K562 (cell line): ENCODE measurements around the gene NMNAT2. TPM values are rescaled to one million over a fixed set of nuclear protein-coding genes. Genes with fewer than 3 reads are reported as not detected.

ENCODE experiments used
- ATAC-seq: fragments of 200-7000 bp; cut with Tn5 transposase; 3 replicates; pipeline ENCODE4 v1.9.1; 2020; ENCODE audit warnings: moderate library complexity
- BruUV-seq: library from RNA; stranded (reverse); fragments of 400-500 nt; replicated peaks from 2 replicates; lab custom pipeline; 2021; lab: Mats Ljungman, UMichigan
- CTCF ChIA-PET: fragments of 300-600 bp; formaldehyde crosslinking; extraction: SDS; loops from one replicate; lab custom pipeline; 2021; ENCODE audit warnings: low intra/inter-chr PET ratio; lab: Yijun Ruan, JAX
- POLR2A ChIA-PET: fragments of 300-600, 350-650 bp; sonication (Branson Sonifier 250); formaldehyde crosslinking; extraction: SDS; loops from one replicate; lab custom pipeline; 2021; ENCODE audit warnings: antibody characterized with exemption, inconsistent platforms; lab: Yijun Ruan, JAX
- DNase-seq, 4 experiments: peaks; one replicate each; pipeline versions ENCODE4 v3.0.0 to v3.0.0-alpha.2; 2011 to 2018; ENCODE audit warnings: low spot score in 3 of 4, mixed read lengths in 3 of 4; ENCODE audit errors: extremely low read depth in 1 of 4
- FAIRE-seq: peaks from 2 replicates; lab custom pipeline; 2011; peaks lifted over from hg19 to GRCh38; lab: Jason Lieb, UNC
- H2AFZ ChIP-seq: 2 replicates; pipeline ENCODE4 v1.6.0; 2011; ENCODE audit warnings: low read depth, low read length, control low read depth, inconsistent platforms
- H3K27ac ChIP-seq: fragments of 200-600 bp; 3 replicates; pipeline ENCODE4 v1.8.0; 2011; ENCODE audit warnings: low read depth, mild to moderate bottlenecking, control low read depth, inconsistent platforms, low read length, moderate library complexity, mixed read lengths; ENCODE audit errors: extremely low read depth
- H3K27me3 ChIP-seq, 2 experiments: fragments of 300-600 bp in 1 of 2; 2 replicates in 1 of 2; 3 replicates in 1 of 2; pipeline versions ENCODE4 v1.6.0 to v1.8.0; 2011; ENCODE audit warnings: inconsistent platforms in 2 of 2, low read length in 2 of 2, mild to moderate bottlenecking in 1 of 2, mixed read lengths in 1 of 2, moderate library complexity in 1 of 2; ENCODE audit not compliant: control insufficient read depth in 2 of 2, insufficient read depth in 2 of 2
- H3K36me3 ChIP-seq: fragments of 300-600 bp; 3 replicates; pipeline ENCODE4 v1.8.0; 2011; ENCODE audit warnings: mild to moderate bottlenecking, low read length, inconsistent platforms; ENCODE audit not compliant: control insufficient read depth, insufficient read depth
- H3K4me1 ChIP-seq, 2 experiments: fragments of 200-600 bp in 1 of 2; replicated peaks in 1 of 2; 2 replicates in 1 of 2; 3 replicates in 1 of 2; pipeline versions ENCODE4 v1.5.1 to v1.8.0; 2011; ENCODE audit warnings: inconsistent platforms in 2 of 2, low read length in 2 of 2, mild to moderate bottlenecking in 1 of 2, mixed read lengths in 1 of 2, moderate library complexity in 1 of 2; ENCODE audit not compliant: control insufficient read depth in 2 of 2, insufficient read depth in 2 of 2
- H3K4me2 ChIP-seq: 2 replicates; pipeline ENCODE4 v1.6.1; 2011; ENCODE audit warnings: low read length, control low read depth, inconsistent platforms, mixed read lengths; ENCODE audit not compliant: insufficient read depth
- H3K4me3 ChIP-seq: fragments of 200-600 bp; sonication (generic), shearing (Covaris generic); 2 replicates; pipeline ENCODE4 v1.5.1; 2016; ENCODE audit warnings: control low read depth, inconsistent platforms
- H3K79me2 ChIP-seq: fragments of 200-600 bp; 3 replicates; pipeline ENCODE4 v1.8.0; 2011; ENCODE audit warnings: low read length, inconsistent platforms; ENCODE audit not compliant: control insufficient read depth, insufficient read depth
- H3K9ac ChIP-seq, 2 experiments: 2 replicates each; pipeline versions ENCODE4 v1.6.0 to v1.6.1; 2011; ENCODE audit warnings: low read depth in 2 of 2, low read length in 2 of 2, control low read depth in 1 of 2, inconsistent platforms in 1 of 2, mild to moderate bottlenecking in 1 of 2, mixed read lengths in 1 of 2; ENCODE audit not compliant: insufficient read depth in 1 of 2
- H3K9me1 ChIP-seq: one replicate; pipeline ENCODE4 v1.6.0; 2011; ENCODE audit warnings: inconsistent platforms, mild to moderate bottlenecking, low read length, moderate library complexity; ENCODE audit not compliant: control insufficient read depth, insufficient read depth
- H3K9me3 ChIP-seq: replicated peaks from 2 replicates; pipeline ENCODE4 v1.5.1; 2011; ENCODE audit warnings: low read depth, low read length, inconsistent platforms; ENCODE audit not compliant: control insufficient read depth, insufficient read depth
- H4K20me1 ChIP-seq: replicated peaks from 2 replicates; pipeline ENCODE4 v1.6.1; 2011; ENCODE audit warnings: low read length, inconsistent platforms, mixed read lengths; ENCODE audit not compliant: control insufficient read depth, insufficient read depth
- ADNP ChIP-seq: fragments of 200-800 bp; sonication (Bioruptor generic); IDR thresholded peaks from 2 replicates; pipeline ENCODE4 v1.6.1; 2016; ENCODE audit warnings: missing genetic modification characterization, missing compliant biosample characterization
- BMI1 ChIP-seq: fragments of 150-350 bp; IDR thresholded peaks from 2 replicates; pipeline ENCODE4 v1.6.1; 2014; ENCODE audit warnings: low read length
- DACH1 ChIP-seq: fragments of 450-650 bp; IDR thresholded peaks from 2 replicates; pipeline ENCODE4 v1.6.1; 2018; ENCODE audit not compliant: partially characterized antibody
- DPF2 ChIP-seq: fragments of 450-650 bp; IDR thresholded peaks from 2 replicates; pipeline ENCODE4 v1.6.1; 2016
- ETS2 ChIP-seq: IDR thresholded peaks from 2 replicates; pipeline ENCODE4 v1.6.1; 2016; ENCODE audit warnings: borderline replicate concordance, missing genetic modification characterization, mild to moderate bottlenecking, moderate library complexity, missing compliant biosample characterization; ENCODE audit not compliant: poor library complexity, severe bottlenecking
- FOXJ3 ChIP-seq: sonication (generic); formaldehyde crosslinking; IDR thresholded peaks from 2 replicates; pipeline ENCODE4 v1.4.0; 2020; ENCODE audit warnings: mild to moderate bottlenecking, missing genetic modification reagents
- HNRNPL ChIP-seq: fragments of 200-400 bp; formaldehyde crosslinking; IDR thresholded peaks from 2 replicates; pipeline ENCODE4 v1.6.1; 2017; ENCODE audit warnings: low read depth, mild to moderate bottlenecking, low read length
- MXI1 ChIP-seq: IDR thresholded peaks from 2 replicates; pipeline ENCODE4 v1.6.1; 2011; ENCODE audit warnings: low read depth, mild to moderate bottlenecking, improper control_type of control experiment, low read length
- RBM22 ChIP-seq: fragments of 200-400 bp; formaldehyde crosslinking; IDR thresholded peaks from 2 replicates; pipeline ENCODE4 v1.6.1; 2018; ENCODE audit warnings: low read length, low read depth; ENCODE audit not compliant: poor library complexity, severe bottlenecking
- SIX5 ChIP-seq, 2 experiments: IDR thresholded peaks; 2 replicates each; pipeline ENCODE4 v1.6.1; 2011; ENCODE audit warnings: low read length in 2 of 2, borderline replicate concordance in 1 of 2, low read depth in 1 of 2, mild to moderate bottlenecking in 1 of 2, moderate library complexity in 1 of 2; ENCODE audit not compliant: insufficient read depth in 1 of 2
- ZBTB40 ChIP-seq, 2 experiments: fragments of 450-650 bp in 1 of 2; sonication (generic) in 1 of 2; formaldehyde crosslinking in 1 of 2; IDR thresholded peaks; 2 replicates each; pipeline versions ENCODE4 v1.7.1 to v1.9.0; 2016 to 2022; ENCODE audit warnings: inconsistent platforms in 1 of 2, mild to moderate bottlenecking in 1 of 2, missing genetic modification reagents in 1 of 2
- ZNF583 ChIP-seq: fragments of 250-450 bp; sonication (Bioruptor Pico); IDR thresholded peaks from 2 replicates; pipeline ENCODE4 v1.4.0; 2020
- WGBS: fragments of 100-300 bp; shearing (Covaris generic); methylation state at CpG from one replicate; pipeline ENCODE4 v1.1.6; 2016; ENCODE audit warnings: low coverage, mixed read lengths; ENCODE audit not compliant: insufficient coverage; ENCODE audit errors: missing lambda C conversion rate; 5-methylcytosine and 5-hydroxymethylcytosine counted together
- in situ Hi-C: fragments of 300-500 bp; cut with MboI; formaldehyde crosslinking; loops from 4 replicates; pipeline ENCODE4 v1.15.0; 2018; ENCODE audit warnings: inconsistent platforms, mixed read lengths
- intact Hi-C: fragments of 100-400 bp; cut with micrococcal nuclease; formaldehyde crosslinking; loops from 2 replicates; pipeline ENCODE4 v1.14.2; 2022
- polyA plus RNA-seq, 8 experiments: library from polyadenylated mRNA; depleted of rRNA in 4 of 8; stranded (reverse) in 5 of 8; unstranded in 3 of 8; fragments of >200 nt; fragmentation: Nextera tagmentation in 2 of 8; fragmentation: Illumina TruSeq in 1 of 8; extraction: Ambion mirVana in 2 of 8; extraction: Trizol in 1 of 8; gene quantifications; 2 replicates each; pipeline versions ENCODE4 v1.2.1 to v1.2.3, GENCODE V29; 2011 to 2014; ENCODE audit warnings: inconsistent platforms in 1 of 8, missing spikeins in 1 of 8
- total RNA-seq, 7 experiments: library from RNA; depleted of rRNA in 6 of 7; stranded (reverse); fragments of >200 nt in 6 of 7; fragmentation: Illumina TruSeq in 2 of 7; extraction: Trizol in 2 of 7; gene quantifications; 2 replicates each; pipeline versions ENCODE4 v1.2.1 to v1.2.3, GENCODE V29; 2011 to 2021; ENCODE audit warnings: low replicate concordance in 1 of 7
- TF ChIP-seq, protein P1 (sequence below): sonication (generic); formaldehyde crosslinking; IDR thresholded peaks from 2 replicates; pipeline ENCODE4 v1.9.0; 2022; ENCODE audit warnings: mild to moderate bottlenecking, missing genetic modification reagents

The NMNAT2 gene
- total and polyA plus RNA-seq, 9 of the 15 experiments (the other 6 are each of a cell fraction or from before 2014, with no cell fraction given), result not detected

DNA sequence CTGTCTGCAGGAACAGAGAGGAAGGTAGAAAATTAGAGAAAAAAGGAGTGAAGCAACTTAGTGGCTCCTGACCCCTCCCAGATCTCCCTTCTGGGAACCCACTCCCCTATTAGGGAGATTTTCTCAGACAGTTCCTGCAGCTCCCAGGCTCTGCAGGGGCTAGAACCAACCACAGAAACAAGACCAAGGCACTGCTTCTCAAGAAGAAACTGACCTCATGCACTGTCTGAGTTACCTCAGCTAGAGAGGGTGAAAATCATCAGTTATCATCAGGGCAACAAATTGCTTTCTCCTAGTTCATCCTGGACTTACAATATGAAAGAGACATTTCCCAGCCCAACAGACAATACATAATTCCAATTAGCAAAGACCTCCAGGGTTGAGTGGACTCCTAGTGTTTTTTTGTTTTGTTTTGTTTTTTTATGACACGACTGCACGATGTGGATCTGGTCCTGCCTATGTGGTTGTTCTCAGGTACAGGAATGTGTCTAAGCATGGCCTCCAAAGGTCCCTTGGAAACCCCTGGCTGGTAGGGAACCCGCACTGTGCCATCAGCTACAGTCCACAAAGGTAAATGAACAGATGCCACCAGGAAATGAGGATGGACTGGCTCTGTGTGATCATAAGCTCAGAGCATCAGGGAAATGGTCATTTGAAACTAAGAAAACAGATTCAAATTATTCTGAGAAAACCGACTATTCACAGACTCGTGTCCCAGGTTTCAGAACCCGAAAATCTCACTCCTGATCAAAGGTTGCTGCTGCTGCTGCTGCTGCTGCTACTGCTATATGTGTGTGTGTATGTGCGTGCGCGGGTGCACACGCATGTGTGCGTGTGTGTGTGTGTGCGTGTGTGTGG, 166.8 kb downstream of the NMNAT2 start:
- ChIA-PET CTCF (no interaction called here), POLR2A (interaction anchor here (0.6 kb wide), 1 partner anchor 14 kb away, joined by 3 read pairs; no protein-coding TSS in a partner anchor)
- in situ Hi-C loops (no loop called here), intact Hi-C loops (no loop called here)
- Histone ChIP-seq H3K9ac (no peak overlapping the region), H2AFZ (no peak overlapping the region), H3K4me1 (no peaks in the 10 kb centered on the region), H3K27ac (no peak overlapping the region), H3K4me3 (no peak overlapping the region), H3K9me1 (no peaks in the 10 kb centered on the region), H3K9me3 (no peaks in the 10 kb centered on the region), H3K4me2 (no peak overlapping the region), H3K79me2 (no peaks in the 10 kb centered on the region), H3K36me3 (no peaks in the 10 kb centered on the region), H3K27me3 (peaks cover 0 to 11% of the 10 kb centered on the region in 2 experiments; a peak in 2 of 5 replicates), H4K20me1 (no peaks in the 10 kb centered on the region)
- BruUV-seq, result no TSS peak
- DNase-seq (no peak), ATAC-seq (no peak), FAIRE-seq (no peak)
- 0% methylated on average over 12 of the region's 12 CpGs for WGBS
- TF ChIP-seq DPF2 (no peak), FOXJ3 (CRISPR knock-in tag) (no peak), BMI1 (no peak), DACH1 (no peak), ZBTB40 (IDR thresholded peaks at IDR 0.05) (no peak), ZBTB40 (CRISPR knock-in tag; IDR thresholded peaks at IDR 0.05) (no peak), MXI1 (no peak), RBM22 (no peak), HNRNPL (no peak), ZNF583 (CRISPR knock-in tag) (no peak), ADNP (tag) (no peak), ETS2 (no peak), SIX5 (IDR thresholded peaks at IDR 0.05; ENCODE audit: borderline replicate concordance in 1 of 2, insufficient read depth in 1 of 2, low read depth in 1 of 2, low read length in 2 of 2) (no peak)
- TF ChIP-seq, protein P1, sequence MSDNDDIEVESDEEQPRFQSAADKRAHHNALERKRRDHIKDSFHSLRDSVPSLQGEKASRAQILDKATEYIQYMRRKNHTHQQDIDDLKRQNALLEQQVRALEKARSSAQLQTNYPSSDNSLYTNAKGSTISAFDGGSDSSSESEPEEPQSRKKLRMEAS (CRISPR knock-in tag), result no peak
